ENCODE data around the gene RARB. TPM values are rescaled to one million over a fixed set of nuclear protein-coding genes. Genes with fewer than 3 reads are reported as not detected.

The RARB gene
- total and polyA plus RNA-seq, 10 donors = 1.5 to 13.0 (median 7.5) TPM

DNA sequence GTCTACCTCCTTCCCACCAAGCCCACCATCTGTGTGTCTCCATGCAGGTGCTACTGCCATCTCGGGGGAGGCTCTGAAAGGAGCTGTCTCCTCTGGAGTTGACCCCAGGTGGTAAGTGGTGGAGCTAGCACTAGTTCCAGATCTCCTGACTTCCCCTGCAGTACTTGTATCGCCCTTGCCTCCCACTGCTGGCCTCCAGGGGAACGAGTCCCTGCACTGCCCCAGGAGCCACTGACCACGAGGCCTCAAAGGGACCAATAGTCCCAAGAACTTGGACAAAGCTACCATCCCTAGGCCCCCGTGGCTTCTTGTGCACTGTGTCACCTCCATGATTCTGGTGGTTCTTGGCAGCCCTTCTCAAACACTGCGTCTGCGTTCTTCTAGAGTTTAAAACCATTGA, 137.7 kb downstream of the RARB start:
- intact Hi-C loops (cut with DNase I; ENCODE audit: low total_unique reads) = no loop called here
- no peak overlapping the region for H3K4me3 ChIP-seq
- TF ChIP-seq POLR2A (IDR thresholded peaks at IDR 0.05) (no peak), POLR2AphosphoS5 (IDR thresholded peaks at IDR 0.05) (no peak)
- TF ChIP-seq, protein P1, sequence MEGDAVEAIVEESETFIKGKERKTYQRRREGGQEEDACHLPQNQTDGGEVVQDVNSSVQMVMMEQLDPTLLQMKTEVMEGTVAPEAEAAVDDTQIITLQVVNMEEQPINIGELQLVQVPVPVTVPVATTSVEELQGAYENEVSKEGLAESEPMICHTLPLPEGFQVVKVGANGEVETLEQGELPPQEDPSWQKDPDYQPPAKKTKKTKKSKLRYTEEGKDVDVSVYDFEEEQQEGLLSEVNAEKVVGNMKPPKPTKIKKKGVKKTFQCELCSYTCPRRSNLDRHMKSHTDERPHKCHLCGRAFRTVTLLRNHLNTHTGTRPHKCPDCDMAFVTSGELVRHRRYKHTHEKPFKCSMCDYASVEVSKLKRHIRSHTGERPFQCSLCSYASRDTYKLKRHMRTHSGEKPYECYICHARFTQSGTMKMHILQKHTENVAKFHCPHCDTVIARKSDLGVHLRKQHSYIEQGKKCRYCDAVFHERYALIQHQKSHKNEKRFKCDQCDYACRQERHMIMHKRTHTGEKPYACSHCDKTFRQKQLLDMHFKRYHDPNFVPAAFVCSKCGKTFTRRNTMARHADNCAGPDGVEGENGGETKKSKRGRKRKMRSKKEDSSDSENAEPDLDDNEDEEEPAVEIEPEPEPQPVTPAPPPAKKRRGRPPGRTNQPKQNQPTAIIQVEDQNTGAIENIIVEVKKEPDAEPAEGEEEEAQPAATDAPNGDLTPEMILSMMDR (IDR thresholded peaks at IDR 0.05 in 8 of 11, conservative IDR thresholded peaks at IDR 0.05 in 3 of 11) = no peak

DNA sequence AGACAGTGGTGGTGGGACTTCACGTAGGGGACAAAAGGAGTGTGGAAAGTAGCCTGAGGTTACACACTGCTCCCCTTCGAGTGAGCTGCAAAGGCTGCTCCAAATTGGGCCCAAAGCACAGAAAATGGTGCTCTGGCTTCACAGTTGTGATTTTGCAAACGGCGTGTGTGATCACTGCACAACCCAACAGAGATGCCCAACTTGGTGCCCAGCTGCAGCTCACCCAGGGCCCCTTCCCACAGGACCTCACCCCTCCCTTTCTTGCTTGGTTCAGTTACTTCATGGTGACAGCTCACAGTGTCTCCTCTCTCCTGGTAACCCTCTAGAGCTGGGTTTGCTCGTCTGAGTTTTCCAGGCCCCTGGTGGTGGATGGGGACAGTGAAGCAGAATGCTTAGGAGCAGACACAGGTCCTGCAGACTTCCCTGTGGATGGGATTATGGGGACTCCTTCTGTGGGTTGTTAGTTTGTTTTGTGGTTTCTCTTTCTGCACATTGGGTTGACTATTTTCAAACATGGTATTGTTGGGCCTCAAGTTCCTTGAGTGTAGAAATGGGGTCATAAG, 138.4 kb downstream of the RARB start:
- WGBS, 5 donors = 83 to 88% (median 84%) methylated on average over 5 of the region's 5 CpGs
- H3K36me3 ChIP-seq = no peaks in the 10 kb centered on the region
- no peaks in the 10 kb centered on the region for H3K4me1 ChIP-seq
- H3K9me3 ChIP-seq = no peaks in the 10 kb centered on the region
- H3K27me3 ChIP-seq (replicated peaks in 1 of 7) = no peaks in the 10 kb centered on the region
- TF ChIP-seq POLR2A (IDR thresholded peaks at IDR 0.05) (no peak), POLR2AphosphoS5 (IDR thresholded peaks at IDR 0.05) (no peak)
- TF ChIP-seq, protein P1 (IDR thresholded peaks at IDR 0.05 in 8 of 11, conservative IDR thresholded peaks at IDR 0.05 in 3 of 11) = no peak
- intact Hi-C loops (cut with DNase I; ENCODE audit: low total_unique reads) = no loop called here
- H3K4me3 ChIP-seq = no peak overlapping the region
- no peak for DNase-seq
- no peak overlapping the region for H3K27ac ChIP-seq

More for the DNA sequence above, 137.7 kb downstream of the RARB start:
- H3K27ac ChIP-seq = no peak overlapping the region
- H3K36me3 ChIP-seq = no peaks in the 10 kb centered on the region
- H3K9me3 ChIP-seq = no peaks in the 10 kb centered on the region
- no peak for DNase-seq
- 82 to 92% (median 87%) methylated on average over 4 to 7 of the region's 7 CpGs for WGBS, 5 donors
- no peaks in the 10 kb centered on the region for H3K4me1 ChIP-seq
- H3K27me3 ChIP-seq (replicated peaks in 1 of 7) = no peaks in the 10 kb centered on the region

DNA sequence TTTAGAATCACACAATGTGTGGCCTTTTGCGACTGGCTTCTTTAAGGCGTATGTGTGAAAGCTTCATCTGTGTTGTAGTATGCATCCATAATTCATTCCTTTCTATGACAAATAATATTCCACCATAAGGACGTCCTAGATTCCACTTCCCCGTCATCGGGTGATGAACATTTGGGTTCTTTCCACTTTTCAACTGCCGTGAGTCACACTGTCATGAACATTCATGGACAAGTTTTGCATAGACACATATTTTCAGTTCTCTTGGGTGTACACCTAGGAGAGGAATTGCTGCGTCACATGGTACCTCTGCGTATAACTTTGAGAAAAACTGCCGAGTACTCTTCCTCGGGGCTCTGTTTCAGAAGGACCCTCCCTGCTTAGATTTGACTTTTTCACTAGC, 139.3 kb downstream of the RARB start:
- Histone ChIP-seq H3K9me3 (no peaks in the 10 kb centered on the region), H3K4me1 (no peaks in the 10 kb centered on the region), H3K27ac (no peak overlapping the region), H3K4me3 (no peak overlapping the region), H3K27me3 (replicated peaks in 1 of 7) (no peaks in the 10 kb centered on the region), H3K36me3 (no peaks in the 10 kb centered on the region)
- WGBS, 5 donors = 84 to 93% (median 88%) methylated on average over 10 of the region's 10 CpGs
- no peak for DNase-seq
- intact Hi-C loops (cut with DNase I; ENCODE audit: low total_unique reads) = no loop called here
- TF ChIP-seq, protein P1 (IDR thresholded peaks at IDR 0.05 in 8 of 11, conservative IDR thresholded peaks at IDR 0.05 in 3 of 11) = no peak
- TF ChIP-seq POLR2A (IDR thresholded peaks at IDR 0.05) (no peak), POLR2AphosphoS5 (IDR thresholded peaks at IDR 0.05) (no peak)

DNA sequence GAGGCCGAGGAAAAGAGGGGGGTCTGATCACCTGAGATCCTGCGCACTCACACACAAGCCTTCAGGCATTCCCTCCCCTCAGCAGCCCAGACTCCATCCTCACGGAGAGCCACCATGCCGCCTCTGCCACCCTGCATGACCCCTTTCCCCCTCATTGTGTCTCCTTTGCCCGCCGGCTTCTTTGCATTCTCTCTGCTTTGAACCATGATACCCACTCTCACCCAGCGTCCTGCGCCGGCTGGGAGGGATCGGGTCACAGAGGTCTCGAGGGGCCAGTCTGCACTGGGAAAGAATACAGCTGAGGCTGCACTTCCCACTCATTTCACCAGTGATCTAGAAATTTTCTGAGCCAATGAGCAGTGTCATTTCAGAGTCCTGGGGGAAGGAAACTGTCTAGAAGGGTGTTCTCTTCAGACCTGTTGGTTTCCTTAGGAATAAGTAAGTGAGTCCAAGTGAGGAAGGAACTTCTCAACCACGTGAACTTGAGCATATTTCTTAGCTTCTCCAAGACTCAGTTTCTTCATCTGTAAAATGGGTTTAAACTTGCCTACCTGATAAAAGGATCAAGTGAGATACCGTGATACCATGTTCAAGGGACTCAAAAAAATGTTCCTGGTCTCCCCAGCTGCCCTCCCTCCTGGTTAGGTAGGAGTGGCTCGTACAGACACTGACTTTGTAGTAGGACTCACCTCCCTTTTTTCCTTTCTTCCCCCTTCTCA, 139.9 kb downstream of the RARB start:
- H3K36me3 ChIP-seq = no peaks in the 10 kb centered on the region
- TF ChIP-seq POLR2AphosphoS5 (IDR thresholded peaks at IDR 0.05) = no peak
- TF ChIP-seq, protein P1 (IDR thresholded peaks at IDR 0.05 in 8 of 11, conservative IDR thresholded peaks at IDR 0.05 in 3 of 11) = no peak
- TF ChIP-seq POLR2A (IDR thresholded peaks at IDR 0.05) = no peak
- DNase-seq = no peak
- WGBS, 5 donors = 87 to 94% (median 90%) methylated on average over 14 of the region's 14 CpGs
- H3K9me3 ChIP-seq = no peaks in the 10 kb centered on the region
- no peak overlapping the region for H3K4me3 ChIP-seq
- no peaks in the 10 kb centered on the region for H3K27me3 ChIP-seq (replicated peaks in 1 of 7)
- no peak overlapping the region for H3K27ac ChIP-seq
- no peaks in the 10 kb centered on the region for H3K4me1 ChIP-seq
- intact Hi-C loops (cut with DNase I; ENCODE audit: low total_unique reads) = no loop called here
